GM10248 (cell line): ENCODE measurements around the gene ATP5PF.
"Not testable (repeated sequence)": the region's sequence is repeated elsewhere in the genome, so short reads cannot be mapped to it uniquely, and the experiment has no call there.

Experiments
- CTCF ChIA-PET: fragments of 300-600 bp; sonication (Branson Sonifier 250); formaldehyde crosslinking; extraction: SDS; loops from one replicate; lab custom pipeline; 2021; ENCODE audit warnings: antibody characterized with exemption; lab: Yijun Ruan, JAX
- POLR2A ChIA-PET: fragments of 350-650 bp; sonication (Branson Sonifier 250); formaldehyde crosslinking; extraction: SDS; loops from one replicate; lab custom pipeline; 2020; ENCODE audit warnings: antibody characterized with exemption; lab: Yijun Ruan, JAX
- DNase-seq: peaks from one replicate; pipeline ENCODE4 v3.0.0; 2012; ENCODE audit errors: extremely low spot score
- CTCF ChIP-seq: IDR thresholded peaks from 2 replicates; pipeline ENCODE4 v1.5.1; 2012; ENCODE audit warnings: mild to moderate bottlenecking, low read depth; ENCODE audit errors: extremely low read depth, missing control alignments, control extremely low read depth

Gene ATP5PF

GRCh38 chr21:25710550-25710949 lies 24.2 kb downstream of the ATP5PF start:
- no peak for TF ChIP-seq CTCF
- ChIA-PET CTCF (interaction anchor here (1.5 to 5.9 kb wide), 2 partner anchors 10 to 102 kb away, joined by 4 to 24 read pairs; no protein-coding TSS in a partner anchor), POLR2A (no interaction called here)
- DNase-seq: no peak

GRCh38 chr21:25709684-25710265 lies 24.9 kb downstream of the ATP5PF start:
- DNase-seq: no peak
- POLR2A ChIA-PET: no interaction called here
- TF ChIP-seq CTCF: no peak
- CTCF ChIA-PET: interaction anchor here (0.9 to 5.9 kb wide), 3 partner anchors 9 to 102 kb away, joined by 3 to 24 read pairs (median 4); no protein-coding TSS in a partner anchor

GRCh38 chr21:25708467-25709065 lies 26.1 kb downstream of the ATP5PF start:
- TF ChIP-seq CTCF: peak; percentile 71
- POLR2A ChIA-PET: no interaction called here
- DNase-seq: peak; percentile 52
- CTCF ChIA-PET: interaction anchor here (0.8 to 2.5 kb wide), 19 partner anchors 10 to 323 kb away, joined by 3 to 26 read pairs (median 5); no protein-coding TSS in a partner anchor

GRCh38 chr21:25701529-25701928 lies 33.2 kb downstream of the ATP5PF start:
- ChIA-PET CTCF (interaction anchor here (1.0 to 2.6 kb wide), 5 partner anchors 10 to 93 kb away, joined by 3 to 16 read pairs (median 4); no protein-coding TSS in a partner anchor), POLR2A (no interaction called here)
- no peak for TF ChIP-seq CTCF
- no peak for DNase-seq

GRCh38 chr21:25700741-25701140 lies 34.0 kb downstream of the ATP5PF start:
- POLR2A ChIA-PET: no interaction called here
- CTCF ChIA-PET: interaction anchor here (1.0 to 2.6 kb wide), 7 partner anchors 9 to 92 kb away, joined by 3 to 16 read pairs (median 4); no protein-coding TSS in a partner anchor
- no peak for DNase-seq
- TF ChIP-seq CTCF: no peak

GRCh38 chr21:25695461-25695860 lies 39.2 kb downstream of the ATP5PF start:
- POLR2A ChIA-PET, CTCF ChIA-PET, DNase-seq: not testable (repeated sequence)

GRCh38 chr21:25691976-25692375 lies 42.7 kb downstream of the ATP5PF start:
- TF ChIP-seq CTCF: no peak
- CTCF ChIA-PET: interaction anchor here (1.1 kb wide), 1 partner anchor 65 kb away, joined by 3 read pairs; no protein-coding TSS in a partner anchor
- POLR2A ChIA-PET: no interaction called here
- no peak for DNase-seq
